Measurements from ENCODE around the gene PTPRK. TPM values are rescaled to one million over a fixed set of nuclear protein-coding genes. Genes with fewer than 3 reads are reported as not detected.

PTPRK gene
- total RNA-seq, 1 donor from 2014 or later, result 1.9 TPM

DNA sequence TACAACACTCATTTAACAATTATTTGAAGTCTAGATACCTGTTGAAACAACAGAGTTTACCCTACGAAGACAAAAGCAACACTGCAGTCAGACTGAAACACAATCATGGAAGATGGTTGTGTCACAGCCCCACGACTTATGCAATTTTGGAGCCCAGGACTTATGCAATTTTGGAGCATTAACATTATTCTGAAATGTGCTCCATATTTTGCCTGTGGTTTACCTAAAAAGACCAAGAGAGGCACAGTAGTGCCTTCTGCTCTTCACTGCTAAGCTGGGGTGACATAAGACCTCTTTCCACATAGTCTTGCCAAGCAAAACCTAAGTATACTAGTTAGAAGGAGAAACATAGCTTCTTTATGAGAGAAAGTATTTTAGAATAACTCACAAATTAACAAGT lies 216.5 kb downstream of the PTPRK start:
- intact Hi-C loops (cut with micrococcal nuclease), result no loop called here

GRCh38 chr6:128302942-128303341 lies 217.5 kb downstream of the PTPRK start:
- intact Hi-C loops (cut with micrococcal nuclease), result no loop called here

DNA sequence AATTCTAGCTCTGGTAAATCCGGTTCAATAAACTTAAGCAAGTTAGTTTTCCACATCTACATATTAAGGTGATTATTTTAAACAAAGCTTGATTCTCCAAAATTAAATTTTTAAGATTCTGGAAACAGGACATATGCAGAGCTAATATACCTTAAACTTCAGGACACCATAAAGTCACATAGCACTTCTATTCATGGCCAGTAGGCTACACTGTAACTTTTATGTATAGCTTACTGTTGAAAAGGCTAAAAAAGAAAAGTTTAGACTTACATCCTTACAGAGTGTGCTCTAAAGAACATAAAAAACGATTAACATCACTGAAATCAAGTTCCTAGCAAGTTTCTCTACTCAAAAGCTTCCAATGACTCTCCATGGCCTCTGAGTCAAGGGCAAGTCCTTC lies 224.7 kb downstream of the PTPRK start:
- intact Hi-C loops (cut with micrococcal nuclease), result no loop called here

GRCh38 chr6:128290221-128290620 lies 230.2 kb downstream of the PTPRK start:
- intact Hi-C loops (cut with micrococcal nuclease), result no loop called here

GRCh38 chr6:128284128-128284527 lies 236.3 kb downstream of the PTPRK start:
- intact Hi-C loops (cut with micrococcal nuclease), result no loop called here

- intact Hi-C loops (cut with micrococcal nuclease), result no loop called here
Observed at GRCh38 chr6:128282961-128283360, 237.4 kb downstream of the PTPRK start.

DNA sequence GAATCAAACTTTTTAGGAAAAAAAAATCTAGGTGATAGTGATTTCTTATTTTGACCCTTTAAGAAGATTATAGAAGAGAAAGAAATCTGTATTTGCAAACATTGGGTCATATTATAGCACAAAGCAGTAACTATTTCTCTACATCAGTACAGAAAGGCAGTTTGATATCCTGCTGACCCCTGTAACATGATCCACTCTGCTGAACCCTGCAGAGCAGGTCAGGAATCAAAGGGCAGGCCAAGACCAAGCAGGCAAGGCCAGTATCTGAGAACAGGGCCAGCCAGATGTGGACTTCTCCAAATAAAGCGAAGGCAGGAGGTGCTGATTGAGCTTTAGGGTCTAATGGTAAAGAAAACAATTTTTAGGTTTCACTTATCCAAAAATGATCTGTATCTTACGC lies 239.4 kb downstream of the PTPRK start:
- intact Hi-C loops (cut with micrococcal nuclease), result no loop called here

DNA sequence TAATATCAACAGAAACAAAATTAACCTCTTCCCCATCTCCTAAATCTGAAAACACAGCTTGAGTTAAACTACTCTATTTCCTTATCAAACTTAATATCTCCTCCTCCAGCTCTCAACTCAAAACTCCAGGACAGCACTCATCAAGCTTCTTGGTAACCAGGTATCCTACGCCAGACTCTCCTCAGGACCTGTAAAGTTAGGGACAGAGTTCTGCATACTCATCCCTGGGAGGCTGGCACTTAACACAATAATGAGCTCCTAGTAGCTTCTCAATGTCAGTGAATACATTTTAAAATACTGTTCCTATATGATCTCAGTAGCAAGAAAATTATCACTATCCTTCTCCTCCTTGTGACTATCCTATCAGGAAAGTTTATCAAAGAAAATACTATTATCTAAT lies 240.3 kb downstream of the PTPRK start:
- intact Hi-C loops (cut with micrococcal nuclease), result no loop called here

DNA sequence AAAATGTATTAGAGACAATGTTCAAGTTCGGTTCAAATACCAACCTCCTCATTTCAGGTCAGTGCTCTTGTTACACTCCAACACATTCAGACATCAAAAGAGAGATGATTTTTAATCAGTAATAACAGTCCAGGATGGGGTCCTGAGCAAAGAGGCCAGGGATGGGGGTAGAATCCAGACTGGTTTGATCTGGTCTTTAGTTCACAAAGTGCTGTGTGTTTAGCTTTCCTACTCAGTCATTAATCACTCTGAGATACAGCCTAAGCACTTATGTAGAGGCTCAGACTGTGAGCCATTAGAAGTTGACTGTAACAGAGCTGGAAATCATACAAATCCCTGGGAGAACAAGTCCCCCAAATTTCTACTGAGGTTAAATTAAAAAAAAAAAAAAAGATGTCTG lies 241.6 kb downstream of the PTPRK start:
- intact Hi-C loops (cut with micrococcal nuclease), result no loop called here

GRCh38 chr6:128277379-128277778 lies 243.0 kb downstream of the PTPRK start:
- intact Hi-C loops (cut with micrococcal nuclease), result no loop called here

DNA sequence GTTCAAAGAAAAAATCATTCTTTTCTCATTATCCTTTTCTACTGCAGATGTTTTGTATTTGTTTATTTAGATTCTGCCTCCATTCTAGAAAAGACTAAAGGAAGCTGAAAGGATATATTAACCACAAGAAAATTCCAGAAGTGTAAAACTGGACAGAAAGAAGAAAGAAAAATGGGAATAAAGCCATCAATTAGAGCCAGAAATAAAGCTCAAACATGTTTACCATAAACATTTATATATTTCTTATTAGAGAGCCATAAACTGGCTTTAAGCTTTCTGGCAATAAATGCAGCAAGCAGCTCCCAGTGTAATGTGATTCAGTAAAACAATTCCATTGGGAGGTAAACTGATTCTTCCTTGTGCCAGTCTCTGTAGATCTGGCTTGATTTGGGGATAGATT lies 244.1 kb downstream of the PTPRK start:
- intact Hi-C loops (cut with micrococcal nuclease), result no loop called here

DNA sequence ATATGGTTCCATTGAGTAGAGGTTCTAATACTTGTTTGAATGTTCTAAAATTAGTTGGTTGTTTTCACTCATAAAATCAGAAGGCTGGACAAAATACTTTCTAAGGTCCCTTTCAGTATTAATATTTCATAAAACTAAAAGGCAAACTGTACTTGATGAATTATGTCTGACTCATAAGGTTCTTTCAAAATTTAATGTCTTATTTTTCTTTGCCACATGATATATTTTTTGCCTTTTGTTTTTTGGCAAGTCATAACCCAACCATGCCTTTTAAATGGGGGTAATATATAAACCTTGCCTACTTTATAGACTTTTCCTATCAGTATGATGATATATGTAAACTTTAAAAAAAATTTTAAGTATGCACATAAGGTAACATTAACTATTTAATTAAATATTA lies 244.7 kb downstream of the PTPRK start:
- intact Hi-C loops (cut with micrococcal nuclease), result no loop called here

- intact Hi-C loops (cut with micrococcal nuclease), result no loop called here
Observed at GRCh38 chr6:128275030-128275429, 245.4 kb downstream of the PTPRK start.

DNA sequence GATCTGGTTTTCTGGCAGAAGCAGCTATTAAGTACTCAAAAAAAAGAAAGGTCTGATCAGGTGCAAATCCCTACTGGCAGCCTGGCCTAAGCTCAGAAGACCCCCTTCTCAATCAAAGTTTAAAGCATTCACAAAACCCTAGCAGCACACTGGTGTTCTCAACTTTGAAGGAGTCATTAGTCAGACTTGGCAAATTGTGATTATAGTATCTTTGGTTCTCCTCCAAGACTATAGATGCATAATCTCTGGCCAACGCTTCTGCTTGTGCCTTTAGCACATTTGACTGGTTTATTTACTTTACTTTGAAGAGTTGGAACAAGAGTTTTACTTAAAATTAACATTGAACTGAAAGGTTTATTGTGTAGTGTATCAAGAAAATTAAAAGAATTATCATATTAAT lies 248.9 kb downstream of the PTPRK start:
- intact Hi-C loops (cut with micrococcal nuclease), result no loop called here

DNA sequence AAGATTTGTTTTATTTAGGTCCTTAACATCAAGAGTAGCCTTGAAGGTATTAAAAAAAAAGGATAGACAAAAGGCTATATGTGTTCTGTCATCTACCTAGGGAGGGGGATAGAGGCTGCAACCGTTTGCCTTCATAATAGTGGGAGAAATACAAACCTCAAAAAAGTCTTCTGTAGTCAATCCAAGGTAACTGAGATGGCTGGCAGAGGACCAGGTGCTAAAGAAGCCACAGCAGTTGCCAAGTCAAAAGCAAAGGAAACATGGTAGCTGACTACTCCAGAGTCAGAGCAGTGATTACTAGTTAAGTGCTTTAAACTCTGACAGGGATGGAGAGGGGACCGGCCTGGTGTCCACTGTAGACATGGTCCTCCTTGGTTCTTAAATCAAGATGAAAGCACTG lies 249.4 kb downstream of the PTPRK start:
- intact Hi-C loops (cut with micrococcal nuclease), result no loop called here

DNA sequence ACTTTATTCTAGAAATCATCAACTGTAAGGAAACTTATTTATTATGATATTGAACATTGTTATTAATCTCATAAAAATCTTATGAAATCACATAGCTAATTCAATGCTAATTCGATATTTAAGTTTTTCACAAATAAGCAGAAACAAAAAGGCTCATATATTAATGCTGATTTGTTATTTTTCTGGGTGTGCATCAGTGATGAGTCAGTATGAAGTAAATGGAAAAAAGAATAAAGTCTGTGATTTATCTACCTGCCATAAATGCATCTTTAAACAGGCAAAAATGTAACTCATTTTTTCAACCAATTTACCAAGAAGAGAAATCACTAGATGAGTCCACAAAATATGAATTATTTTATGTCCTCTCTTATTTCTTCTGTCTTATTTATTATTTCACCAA lies 253.5 kb downstream of the PTPRK start:
- intact Hi-C loops (cut with micrococcal nuclease), result no loop called here

- intact Hi-C loops (cut with micrococcal nuclease), result no loop called here
Observed at GRCh38 chr6:128265706-128266105, 254.7 kb downstream of the PTPRK start.

DNA sequence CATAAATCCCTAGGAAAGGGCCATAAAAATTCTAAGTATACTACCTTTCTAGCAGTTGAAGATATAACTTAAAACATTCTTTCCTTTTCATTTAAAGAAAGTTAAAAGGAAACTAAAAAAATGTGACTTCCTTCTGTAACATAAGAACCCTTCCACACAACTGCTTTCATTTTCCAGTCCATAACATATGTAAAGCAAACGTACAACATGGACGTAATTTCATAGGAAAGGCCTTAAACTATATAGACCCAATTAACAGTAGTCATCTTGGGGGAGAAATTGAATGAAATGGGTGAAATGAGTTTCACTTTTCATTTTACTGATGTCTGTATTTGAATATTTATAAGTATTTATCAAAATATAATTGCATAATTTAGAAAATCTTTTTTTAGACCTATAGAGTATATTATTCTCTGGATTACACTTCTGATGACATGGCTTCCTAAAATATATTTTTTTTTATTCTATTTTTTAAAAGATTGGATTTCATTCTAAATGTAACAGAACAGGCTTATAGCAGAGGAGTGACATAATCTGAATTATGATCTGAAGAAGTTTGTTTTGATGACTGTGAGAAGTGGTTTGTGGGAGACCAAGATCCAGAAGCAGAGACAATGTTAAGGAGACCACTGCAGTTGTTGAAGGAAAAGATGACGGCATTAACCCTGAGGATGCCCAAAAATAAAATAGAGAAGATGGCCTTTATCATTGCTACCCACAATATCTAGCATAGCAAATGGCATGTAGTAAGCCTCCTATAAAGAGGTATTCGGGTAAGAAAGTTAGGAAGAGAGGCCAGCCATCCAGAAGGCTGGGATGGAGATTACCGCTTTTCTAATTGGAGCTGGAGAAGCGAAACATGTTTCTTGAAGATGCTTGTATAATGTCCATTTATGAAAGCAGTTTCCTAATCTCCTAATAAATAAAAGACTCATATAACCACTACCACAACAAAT lies 260.4 kb downstream of the PTPRK start:
- intact Hi-C loops (cut with micrococcal nuclease), result loop anchor here (1.0 to 5.0 kb wide), 2 partner anchors 288 to 918 kb away; partner anchors contain the start of gene ECHDC1

DNA sequence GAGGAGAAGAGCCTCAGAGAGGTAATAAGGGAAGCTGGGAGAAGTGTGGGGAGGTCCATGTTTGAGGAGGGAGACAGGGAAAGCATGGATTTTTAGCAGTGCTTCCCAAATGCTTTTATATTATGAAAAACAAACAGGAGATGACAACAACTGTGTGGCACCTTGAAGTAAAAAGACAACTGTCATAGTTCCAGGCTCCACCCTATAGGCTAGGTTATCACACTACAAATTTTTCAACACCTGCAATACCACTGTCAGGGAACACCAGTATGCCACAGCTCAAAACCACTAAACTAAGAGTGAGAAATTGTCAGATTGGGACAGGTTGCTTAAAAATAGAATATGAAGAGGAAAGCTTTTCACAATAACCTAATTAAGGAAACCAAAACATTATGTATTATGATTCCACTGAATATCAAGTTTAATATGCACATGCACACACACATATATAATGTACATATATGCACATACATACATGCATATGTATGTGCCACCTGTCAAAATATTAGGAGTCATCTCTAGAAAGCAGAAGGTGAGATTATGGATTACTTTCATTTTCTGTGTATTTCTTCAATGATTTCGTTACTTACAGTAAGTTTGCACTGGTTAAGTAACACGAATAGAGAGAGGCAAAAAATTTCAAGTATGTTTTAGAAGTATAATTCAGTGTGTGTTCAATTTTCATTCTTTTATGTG lies 261.2 kb downstream of the PTPRK start:
- intact Hi-C loops (cut with micrococcal nuclease), result loop anchor here (1.0 to 5.0 kb wide), 2 partner anchors 287 to 917 kb away; partner anchors contain the start of gene ECHDC1

- intact Hi-C loops (cut with micrococcal nuclease), result loop anchor here (5.0 kb wide), 1 partner anchor 914 kb away; the partner anchor contains the start of gene ECHDC1
Observed at GRCh38 chr6:128256095-128256494, 264.3 kb downstream of the PTPRK start.

DNA sequence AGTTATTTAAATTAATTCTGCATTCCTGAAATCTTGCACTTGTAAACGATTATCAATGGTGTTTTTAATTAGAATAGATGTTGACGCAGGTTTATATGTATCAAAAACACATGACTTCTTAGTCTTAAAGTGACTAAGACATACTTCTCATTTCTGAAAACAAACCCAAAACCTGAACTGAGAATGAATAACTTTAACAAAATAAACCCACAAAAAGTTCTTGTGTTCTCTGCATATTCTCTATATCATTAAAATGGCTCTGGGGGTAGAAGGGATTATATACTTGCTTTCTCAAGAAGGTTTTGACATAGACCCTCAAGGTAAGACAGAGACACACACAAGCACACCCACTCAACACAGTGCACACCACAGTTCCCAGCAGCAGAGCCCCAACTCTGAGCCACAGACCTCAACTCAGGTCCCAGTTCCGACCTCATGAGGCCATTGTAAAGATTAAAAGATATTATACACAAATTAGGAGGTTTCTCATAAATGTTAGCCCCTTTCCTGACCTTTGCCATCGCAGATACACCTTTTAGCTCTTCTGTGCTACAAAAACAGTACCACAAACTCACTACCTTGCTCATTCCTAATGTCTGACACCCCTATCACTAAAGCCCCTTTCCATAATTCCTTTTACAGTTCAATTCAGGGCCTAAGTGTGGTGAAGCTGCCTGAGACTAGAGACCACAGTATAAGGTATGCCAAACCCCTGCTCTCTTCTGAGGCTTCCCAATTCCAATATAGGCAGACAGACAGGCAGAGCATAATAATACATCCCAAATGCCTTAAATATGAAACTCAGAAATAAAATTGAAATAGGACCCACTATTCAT lies 267.8 kb downstream of the PTPRK start:
- intact Hi-C loops (cut with micrococcal nuclease), result no loop called here
